SU-DHL-6 (cell line): ENCODE data around the gene CRTAC1.

Source experiments
- CTCF ChIP-seq: fragments of 200-600 bp; sonication (generic); IDR thresholded peaks from one replicate; pipeline ENCODE4 v1.5.1; 2017; ENCODE audit warnings: antibody characterized with exemption, mild to moderate bottlenecking, low read length, moderate library complexity; ENCODE audit not compliant: insufficient read depth, poor library complexity, severe bottlenecking
- EZH2phosphoT487 ChIP-seq: fragments of 200-600 bp; sonication (generic), shearing (Covaris generic); conservative IDR thresholded peaks from 2 replicates; pipeline ENCODE4 v1.6.1; 2018; ENCODE audit warnings: mild to moderate bottlenecking, antibody characterized with exemption, low read length, moderate library complexity, mixed read lengths

- no peak for TF ChIP-seq CTCF
- TF ChIP-seq EZH2phosphoT487: no peak
These were observed 119.2 kb downstream of the CRTAC1 start for GRCh38 chr10:97911217-97911616.
